ENCODE data around the gene MCM9.
"Not testable (repeated sequence)": the region's sequence is repeated elsewhere in the genome, so short reads cannot be mapped to it uniquely, and the experiment has no call there.

Gene MCM9

DNA sequence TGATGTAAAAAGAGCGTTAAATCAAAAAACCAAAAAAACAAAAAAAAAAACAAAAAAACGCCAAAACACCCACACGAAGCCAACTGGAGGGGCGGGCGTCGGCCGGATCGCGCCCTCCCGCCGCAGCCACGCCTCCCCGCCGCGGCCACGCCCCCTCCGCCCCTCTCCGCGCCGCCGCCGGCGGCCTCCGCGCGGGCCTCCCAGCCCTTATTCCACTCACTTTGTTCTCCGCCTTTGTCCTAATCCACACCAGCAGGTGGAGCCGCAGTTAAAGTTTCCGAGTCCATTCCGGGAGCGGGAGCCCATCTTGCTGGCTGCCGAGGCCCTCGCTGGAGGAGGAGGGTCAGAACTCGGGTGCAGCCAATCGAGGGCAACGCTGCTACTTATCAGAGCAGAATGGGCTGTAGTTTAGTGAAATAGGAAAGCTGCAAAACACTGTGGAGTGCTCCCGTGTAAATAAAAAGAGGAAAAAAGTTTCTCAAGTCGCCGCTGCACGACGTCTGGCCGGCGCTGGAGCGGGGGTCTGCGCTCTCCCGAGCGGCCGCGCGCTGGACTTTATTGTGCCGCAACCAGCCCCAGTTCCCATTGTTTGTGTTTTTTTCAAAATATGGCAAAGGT lies 41.0 kb downstream of the MCM9 start, which contains the start of gene ASF1A:
ASF1A (plus strand) TSS at position 346 of the 618 bp plus-strand sequence; CDS start at position 608, 262 bp downstream.
- DNase-seq (ENCODE audit: low read depth) = peak; percentile 95

DNA sequence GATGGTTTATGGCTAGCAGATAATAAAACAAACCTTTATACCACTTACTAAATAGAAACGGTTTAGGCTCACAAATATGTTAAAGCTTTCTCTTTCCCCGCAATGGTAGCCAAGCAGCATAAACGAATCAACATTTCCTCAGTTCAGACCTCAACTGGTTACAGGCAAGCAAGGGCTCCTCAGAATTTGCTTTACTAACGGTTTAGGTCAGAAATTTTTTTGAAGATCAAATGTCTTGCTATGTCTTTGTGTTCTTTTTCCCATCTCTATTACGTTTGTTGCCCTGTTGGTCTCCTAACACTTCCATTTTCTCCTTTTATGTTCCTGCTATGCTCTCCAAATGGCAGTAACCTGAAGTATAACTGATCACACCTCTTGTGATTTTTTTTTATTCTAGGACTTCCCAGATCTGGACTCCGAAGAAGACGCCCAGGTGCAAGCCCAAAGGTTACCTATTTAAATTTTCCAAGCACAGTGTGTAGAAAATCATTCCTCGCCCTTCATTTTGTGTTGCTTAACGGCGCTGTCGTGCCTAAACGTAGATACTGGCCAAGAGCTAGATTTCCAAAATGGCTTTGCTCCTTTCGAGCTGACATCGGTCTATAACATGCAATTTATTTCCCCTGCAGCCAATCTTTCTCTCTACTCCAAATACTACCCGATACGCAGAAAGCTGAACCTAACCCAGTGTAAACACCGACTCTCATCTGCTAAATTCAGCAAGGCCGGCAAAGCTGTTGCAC lies 41.7 kb downstream of the MCM9 start:
- no peak for DNase-seq (ENCODE audit: low read depth)

DNA sequence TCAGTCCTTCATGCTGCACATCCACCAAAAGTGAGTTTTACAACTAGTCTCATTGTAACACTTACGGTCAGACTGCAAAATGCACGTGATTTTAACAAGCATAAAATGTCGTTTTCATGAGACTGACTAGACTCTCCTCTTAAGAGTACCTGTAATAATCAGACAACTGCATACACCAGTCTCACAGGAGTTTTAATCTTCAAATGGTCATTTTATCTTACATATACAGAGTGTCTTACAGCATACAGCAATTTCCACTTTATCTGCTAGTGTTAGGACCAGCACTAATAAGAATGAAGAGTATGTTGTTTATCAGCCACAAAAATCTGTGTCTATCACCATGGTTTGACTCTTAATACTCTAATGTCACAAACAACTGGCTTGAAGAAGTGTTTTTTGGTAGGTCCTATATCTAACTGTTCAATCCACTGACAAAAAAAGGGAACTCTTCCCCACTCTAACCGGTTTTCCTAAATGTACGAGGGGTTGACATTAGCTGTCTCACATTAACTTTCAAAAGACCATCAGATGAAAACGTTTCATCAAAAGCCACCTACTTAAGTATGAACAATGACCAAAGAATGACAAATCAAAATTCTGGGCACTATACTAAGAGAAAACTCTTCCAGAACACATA lies 42.5 kb downstream of the MCM9 start:
- no peak for DNase-seq (ENCODE audit: low read depth)

DNA sequence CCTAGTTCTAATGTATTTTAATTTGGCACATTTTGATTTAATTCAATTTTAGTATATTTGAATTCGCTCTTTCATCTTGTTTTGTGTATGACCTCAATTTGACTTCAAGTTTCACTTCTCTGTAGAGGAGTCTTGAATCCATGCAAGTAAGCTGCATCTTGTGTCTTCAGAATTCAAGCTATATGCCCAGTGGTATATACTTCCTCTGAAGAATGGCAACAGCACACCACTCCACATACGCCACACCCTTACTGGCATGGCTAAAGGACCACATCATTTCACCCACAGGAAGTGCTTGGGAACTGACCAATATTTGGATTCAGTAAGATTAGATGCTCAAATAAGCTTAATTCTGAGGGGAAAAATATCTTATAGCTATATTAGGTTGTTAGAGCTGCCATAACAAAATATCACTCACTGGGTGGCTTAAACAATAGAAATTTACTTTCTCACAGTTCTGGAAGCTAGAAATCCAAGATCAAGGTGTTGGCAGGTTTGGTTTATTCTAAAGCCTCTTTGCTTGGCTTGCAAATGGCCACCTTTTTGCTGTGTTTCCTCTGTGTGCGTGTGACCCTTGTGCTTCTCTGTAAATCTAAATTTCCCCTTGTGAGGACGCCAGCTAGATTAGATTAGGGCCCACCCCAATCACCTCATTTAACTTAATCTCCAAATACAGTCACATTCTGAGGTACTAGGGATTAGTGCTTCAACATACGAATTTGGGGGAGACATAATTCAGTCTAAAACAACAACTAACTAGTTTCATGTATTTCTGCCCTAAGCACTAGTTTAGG lies 43.8 kb downstream of the MCM9 start:
- DNase-seq (ENCODE audit: low read depth) = no peak

DNA sequence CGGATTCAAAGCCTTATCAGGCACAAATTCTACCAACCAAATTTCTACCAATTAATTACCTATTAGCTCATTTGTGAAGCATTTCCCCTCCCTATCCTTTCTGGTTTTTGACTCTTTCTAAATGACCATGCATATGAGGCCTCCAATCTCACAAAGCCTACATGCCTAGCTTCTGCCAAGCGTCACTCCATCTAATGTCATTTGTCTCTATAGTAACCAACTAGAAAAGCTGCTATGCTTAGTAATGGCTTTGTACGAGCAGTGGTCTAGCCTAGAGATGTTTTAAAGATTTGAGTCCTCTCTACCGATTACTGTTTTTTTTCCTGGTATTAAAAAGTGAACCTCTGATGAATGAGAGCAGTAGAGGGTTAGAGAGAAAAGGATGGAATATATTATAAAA lies 45.8 kb downstream of the MCM9 start:
- no peak for DNase-seq (ENCODE audit: low read depth)

DNA sequence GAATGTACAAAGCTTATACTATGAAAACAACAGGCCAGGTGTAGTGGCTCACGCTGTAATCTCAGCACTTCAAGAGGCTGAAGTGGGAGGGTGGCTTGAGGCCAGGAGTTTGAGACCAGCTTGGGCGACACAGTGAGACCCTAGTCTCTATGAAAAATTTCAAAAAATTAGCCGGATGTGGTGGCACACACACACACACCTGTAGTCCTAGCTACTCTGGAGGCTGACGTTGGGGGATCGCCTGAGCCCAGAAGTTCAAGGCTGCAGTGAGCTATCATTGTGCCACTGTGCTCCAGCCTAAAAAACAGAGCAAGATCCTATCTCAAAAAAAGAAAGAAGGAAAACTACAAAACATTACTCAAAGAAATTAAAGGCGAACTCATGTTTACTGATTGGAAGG lies 48.3 kb downstream of the MCM9 start:
- no peak for DNase-seq (ENCODE audit: low read depth)

DNA sequence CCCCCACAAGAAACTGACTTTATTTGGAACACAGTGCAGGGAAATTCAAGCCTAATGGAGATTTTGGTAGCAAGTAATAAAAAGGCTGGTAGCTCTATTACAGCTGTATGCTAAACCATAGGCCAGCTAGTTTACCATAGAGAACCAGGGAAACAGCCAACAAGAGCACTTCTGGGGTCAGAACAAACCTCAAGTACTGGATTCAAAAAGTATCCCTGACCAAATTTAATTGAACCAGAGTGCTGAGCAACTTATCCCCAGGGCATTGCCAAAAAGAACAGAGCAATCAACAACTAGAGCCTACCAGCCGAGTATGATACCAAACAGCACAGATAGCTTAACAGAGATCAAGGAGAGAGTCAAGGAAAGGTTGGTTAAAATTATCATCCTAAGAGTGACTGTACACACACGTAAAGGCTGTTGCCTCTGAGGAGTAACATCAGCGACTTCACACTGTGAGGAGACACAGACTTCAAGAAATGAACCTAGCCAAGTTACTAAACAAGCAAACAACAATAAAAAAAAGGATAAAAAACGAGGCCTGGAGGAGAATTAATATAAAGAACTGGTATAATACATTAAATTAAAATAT lies 52.5 kb downstream of the MCM9 start:
- DNase-seq (ENCODE audit: low read depth) = no peak

DNA sequence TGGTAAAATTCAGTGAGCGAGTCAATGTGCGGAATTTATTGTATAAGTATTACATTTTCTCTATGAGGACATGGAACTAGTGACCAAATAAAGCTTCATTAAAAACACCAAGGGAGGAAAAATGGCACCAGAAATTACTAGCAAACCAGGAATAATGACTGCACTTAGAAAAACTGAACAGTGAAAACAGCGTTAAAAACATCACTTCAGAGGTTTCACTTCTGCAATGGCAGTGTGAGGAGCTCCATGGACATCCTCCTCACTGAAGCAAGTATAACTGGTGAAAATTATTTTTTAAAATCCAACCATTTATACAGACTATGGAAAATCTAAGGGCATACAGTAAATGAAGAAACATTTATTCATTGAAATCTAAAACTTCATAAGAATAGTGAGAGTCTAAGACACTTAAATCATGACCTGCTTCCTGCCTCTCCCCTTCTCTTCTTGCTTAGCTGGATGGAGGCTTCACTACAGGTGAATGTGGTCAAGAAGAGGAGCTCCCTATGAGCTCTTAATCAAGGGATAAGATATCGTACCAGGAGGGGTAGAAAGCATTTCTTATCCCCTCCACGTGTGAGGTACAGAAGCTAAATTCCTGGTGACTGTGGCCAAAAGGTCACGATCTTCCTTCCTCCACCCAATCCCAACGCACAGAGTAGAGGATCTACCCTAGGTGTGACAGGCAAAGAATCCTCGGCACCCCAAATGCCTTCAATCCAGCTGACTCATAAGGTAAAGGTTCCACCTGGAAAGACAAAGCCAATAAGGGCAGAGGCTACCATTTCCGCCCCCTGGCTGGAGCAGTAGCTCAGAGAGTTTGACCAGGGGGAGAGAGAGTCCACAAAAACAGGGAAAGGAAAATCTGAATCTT lies 53.3 kb downstream of the MCM9 start:
- DNase-seq (ENCODE audit: low read depth) = no peak

DNA sequence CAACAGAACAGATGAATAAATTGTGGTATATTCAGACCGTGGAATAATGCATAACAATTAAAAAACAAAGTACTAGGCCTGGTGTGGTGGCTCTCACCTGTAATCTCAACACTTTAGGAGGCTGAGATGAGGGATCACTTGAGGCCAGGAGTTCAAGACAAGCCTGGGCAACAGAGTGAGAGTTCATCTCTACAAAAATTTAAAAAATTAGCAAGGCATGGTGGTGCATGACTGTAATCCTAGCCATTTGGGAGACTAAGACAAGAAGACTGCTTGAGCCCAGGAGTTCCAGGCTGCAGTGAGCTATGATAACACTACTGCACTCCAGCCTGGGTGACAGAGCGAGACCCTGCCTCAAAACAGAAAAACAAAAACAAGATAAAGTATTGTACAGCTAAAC lies 57.2 kb downstream of the MCM9 start:
- no peak for DNase-seq (ENCODE audit: low read depth)

DNA sequence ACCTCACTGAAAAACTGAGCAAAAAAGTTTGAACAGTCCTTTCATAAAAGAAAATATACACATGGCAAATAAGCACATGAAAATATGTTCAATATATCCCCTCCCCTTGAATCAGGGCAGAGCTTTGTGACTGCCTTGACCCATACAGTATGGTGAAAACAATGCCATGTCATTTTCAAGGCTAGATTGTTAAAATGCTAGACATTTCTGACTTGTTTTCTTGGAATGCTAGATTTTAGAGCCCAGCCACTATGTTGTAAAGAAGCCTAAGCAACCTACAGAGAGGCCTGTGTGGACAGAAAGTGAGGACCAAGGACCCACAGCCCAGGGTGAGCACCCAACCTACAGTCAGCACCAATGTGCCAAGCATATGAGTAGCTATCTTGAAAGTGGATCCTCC lies 58.1 kb downstream of the MCM9 start:
- no peak for DNase-seq (ENCODE audit: low read depth)

DNA sequence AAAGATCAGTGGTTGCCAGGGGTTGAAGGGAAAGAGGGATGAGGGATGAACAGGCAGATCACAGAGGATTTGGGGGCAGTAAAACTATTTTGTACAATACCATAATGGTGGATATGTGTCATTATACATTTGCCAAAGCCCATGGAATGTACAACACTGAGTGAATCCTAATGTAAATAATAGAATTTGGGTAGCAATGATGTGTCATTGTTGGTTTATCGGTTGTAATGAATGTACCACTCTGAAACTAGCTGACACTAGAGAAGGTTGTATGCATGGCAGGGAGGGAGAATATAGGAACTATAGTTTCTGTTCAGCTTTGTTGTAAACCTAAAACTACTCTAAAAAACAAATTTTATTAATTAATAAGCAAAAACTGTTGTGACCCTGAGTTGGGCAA lies 58.8 kb downstream of the MCM9 start:
- no peak for DNase-seq (ENCODE audit: low read depth)

DNA sequence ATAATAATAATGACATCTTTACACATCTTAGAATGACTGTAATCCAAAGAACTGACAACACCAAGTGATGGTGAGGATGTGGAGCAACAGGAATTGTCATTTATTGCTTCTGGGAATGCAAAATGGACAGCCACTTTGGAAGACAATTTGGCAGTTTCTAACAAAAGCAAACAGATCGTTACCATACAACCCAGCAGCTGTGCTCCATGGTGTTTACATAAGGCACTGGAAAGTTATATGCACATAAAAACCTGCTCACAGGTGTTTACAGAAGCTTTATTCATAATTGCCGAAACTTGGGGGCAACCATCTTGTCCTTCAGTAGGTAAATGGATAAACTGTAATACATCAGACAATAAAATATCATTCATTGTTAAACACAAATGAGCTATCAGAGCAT lies 59.3 kb downstream of the MCM9 start:
- no peak for DNase-seq (ENCODE audit: low read depth)

DNA sequence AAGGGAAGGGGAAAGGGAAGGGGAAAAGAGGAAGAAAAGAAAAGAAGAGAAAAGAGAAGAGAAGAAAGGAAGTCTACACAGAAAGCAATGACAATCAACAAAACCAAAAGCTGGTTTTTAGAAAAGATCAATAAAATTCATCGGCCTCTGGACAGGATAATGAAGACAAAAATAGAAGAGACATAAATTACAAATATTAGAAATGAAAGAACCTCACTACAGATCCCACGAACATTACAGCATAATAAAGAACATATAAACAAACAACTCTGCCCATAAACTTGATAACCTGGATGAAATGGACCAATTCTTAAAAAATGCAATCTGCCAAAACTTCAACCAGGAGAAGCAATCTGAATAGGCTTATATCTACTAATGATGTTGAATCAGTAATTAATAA lies 61.7 kb downstream of the MCM9 start:
- DNase-seq (ENCODE audit: low read depth) = no peak

DNA sequence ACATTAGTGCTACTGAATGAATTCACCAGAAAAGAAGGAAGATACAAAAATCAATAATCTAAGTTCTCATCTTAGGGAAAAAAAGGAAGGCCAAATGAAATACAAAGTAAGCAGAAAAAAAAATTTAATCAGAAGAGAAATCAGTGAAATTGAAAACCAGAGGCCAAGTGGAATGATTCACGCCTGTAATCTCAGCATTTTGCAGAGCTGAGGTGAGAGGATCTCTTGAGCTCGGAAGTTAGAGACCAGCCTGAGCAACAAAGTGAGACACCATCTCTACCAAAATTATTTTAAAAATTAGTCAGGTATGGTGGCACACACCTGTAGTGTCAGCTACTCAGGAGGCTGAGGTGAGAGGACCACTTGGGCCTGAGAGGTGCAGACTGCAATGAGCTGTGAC lies 62.2 kb downstream of the MCM9 start:
- DNase-seq (ENCODE audit: low read depth) = no peak

DNA sequence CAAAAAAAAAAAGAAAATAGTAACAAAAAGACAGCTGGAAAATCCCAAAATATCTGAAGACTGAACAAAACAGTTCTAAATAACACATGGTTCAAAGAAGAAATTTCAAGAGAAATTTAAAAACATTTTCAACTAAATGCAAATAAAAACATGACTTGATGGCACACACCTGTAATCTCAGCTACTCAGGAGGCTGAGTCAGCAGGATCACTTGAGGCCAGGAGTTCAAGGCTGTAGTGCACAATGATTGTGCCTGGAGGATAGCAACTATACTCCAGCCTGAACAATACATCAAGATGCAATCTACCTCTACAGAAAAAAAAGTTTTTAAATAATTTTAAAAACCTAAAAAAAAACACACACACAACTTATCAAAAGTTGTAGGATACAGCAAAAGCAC lies 62.6 kb downstream of the MCM9 start:
- DNase-seq (ENCODE audit: low read depth) = no peak

DNA sequence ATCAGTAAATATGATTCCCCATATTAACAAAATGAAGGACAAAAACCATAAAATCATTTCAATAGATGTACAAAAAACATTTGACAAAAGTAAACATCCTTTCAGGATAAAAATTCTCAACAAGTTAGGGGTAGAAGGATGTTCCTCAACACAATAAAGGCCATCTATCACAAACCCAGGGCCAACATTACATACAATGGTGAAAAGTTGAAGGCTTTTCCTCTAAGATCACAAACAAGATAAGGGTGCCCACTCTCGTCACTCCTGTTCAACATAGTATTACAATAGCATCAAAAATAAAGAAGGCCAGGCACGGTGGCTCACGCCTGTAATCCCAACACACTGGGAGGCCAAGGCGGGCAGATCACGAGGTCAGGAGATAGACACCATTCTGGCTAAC lies 63.6 kb downstream of the MCM9 start:
- no peak for DNase-seq (ENCODE audit: low read depth)

DNA sequence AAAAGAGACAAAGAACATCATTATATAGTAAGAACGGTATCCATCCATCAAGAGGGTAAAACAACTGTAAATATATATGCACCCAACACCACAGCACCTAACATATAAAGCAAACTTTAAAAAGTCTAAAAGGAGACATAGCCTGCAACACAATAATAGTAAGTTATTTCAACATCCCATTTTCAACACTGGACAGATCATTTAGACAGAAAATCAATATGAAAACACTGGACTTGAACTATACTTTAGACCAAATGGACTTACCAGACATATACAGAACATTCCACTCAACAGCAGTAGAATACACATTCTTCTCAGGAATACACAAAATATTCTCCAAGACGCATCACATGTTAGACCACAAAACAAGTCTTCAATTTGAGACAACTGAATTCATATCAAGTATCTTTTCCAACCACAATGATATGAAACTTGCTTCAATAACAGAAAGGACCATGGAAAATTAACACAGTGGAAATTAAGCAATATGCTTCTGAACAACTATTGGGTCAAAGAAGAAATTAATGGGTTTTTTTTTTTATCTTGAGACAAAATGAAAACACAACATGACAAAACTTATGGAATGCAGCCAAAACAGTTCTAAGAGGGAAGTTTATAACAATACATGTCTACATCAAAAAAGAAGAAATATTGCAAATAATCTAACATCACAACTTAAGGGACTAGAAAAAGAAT lies 64.9 kb downstream of the MCM9 start:
- no peak for DNase-seq (ENCODE audit: low read depth)

DNA sequence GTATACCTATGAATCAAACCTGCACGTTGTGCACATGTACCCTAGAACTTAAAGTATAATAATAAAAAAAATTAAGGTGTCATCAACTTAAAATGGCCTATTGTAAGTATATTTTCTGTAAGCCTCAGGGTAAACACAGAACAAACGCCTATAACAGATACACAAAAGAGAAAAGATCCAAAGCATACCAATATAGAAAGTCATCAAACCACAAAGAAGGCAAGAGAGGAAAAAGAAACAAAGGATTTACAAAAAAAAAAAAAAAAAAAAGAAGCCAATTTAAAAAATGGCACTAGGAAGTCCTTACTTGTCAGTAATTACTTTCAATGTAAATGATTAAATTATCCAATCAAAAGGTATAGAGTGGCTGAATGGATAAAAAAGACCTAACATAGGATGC lies 65.6 kb downstream of the MCM9 start:
- no peak for DNase-seq (ENCODE audit: low read depth)

DNA sequence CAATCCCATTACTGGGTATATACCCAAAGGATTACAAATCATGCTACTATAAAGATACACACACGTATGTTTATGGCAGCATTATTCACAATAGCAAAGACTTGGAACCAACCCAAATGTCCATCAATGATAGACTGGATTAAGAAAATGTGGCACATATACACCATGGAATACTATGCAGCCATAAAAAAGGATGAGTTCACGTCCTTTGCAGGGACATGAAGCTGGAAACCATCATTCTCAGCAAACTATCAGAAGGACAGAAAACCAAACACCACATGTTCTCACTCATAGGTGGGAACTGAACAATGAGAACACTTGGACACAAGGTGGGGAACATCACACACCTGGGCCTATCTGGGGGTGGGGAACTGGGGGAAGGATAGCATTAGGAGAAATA lies 66.1 kb downstream of the MCM9 start:
- not testable (repeated sequence) for DNase-seq (ENCODE audit: low read depth)

DNA sequence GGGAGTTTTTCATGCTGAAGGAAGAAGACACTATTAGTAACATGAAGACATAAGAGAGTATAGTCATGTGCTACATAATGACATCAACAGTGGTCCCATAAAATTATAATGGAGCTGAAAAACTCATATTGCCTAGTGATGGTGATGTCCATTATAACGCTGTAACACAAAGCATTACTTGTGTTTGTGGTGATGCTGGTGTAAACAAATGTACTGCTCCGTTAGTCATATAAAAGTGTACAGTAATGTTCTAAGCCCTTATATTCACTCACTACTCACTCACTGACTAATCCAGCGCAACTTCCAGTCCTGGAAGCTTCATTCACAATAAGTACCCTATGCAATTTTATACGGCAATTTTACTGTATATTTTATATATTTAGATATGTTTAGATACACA lies 67.8 kb downstream of the MCM9 start:
- no peak for DNase-seq (ENCODE audit: low read depth)

DNA sequence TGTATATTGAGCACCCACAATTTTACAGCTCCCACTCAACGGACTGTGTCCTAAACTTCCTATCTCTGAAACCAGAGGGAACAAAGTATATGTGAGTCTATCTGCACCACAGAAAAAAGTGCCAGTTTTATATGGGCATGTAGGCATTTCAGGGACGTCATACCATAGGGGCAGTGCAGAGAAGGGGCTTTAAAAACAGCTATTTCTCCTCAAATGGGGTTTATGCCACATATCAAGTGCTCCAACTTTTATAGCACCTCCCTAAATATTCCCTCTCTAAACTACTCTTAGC lies 69.9 kb downstream of the MCM9 start:
- no peak for DNase-seq (ENCODE audit: low read depth)

Measured in stimulated activated CD8-positive, alpha-beta memory T cell treated with anti-CD3 and anti-CD28 coated beads, Interleukin-15, amount 100 ng/mL, for 24 hours (primary cell).